ENCODE measurements around the gene CTNNA3. TPM values are rescaled to one million over a fixed set of nuclear protein-coding genes. Genes with fewer than 3 reads are reported as not detected.
"Not testable (repeated sequence)": the region's sequence is repeated elsewhere in the genome, so short reads cannot be mapped to it uniquely, and the experiment has no call there.

CTNNA3 gene
- total RNA-seq, 4 donors from 2014 or later, result 1.2 to 7.1 (median 1.3) TPM

DNA sequence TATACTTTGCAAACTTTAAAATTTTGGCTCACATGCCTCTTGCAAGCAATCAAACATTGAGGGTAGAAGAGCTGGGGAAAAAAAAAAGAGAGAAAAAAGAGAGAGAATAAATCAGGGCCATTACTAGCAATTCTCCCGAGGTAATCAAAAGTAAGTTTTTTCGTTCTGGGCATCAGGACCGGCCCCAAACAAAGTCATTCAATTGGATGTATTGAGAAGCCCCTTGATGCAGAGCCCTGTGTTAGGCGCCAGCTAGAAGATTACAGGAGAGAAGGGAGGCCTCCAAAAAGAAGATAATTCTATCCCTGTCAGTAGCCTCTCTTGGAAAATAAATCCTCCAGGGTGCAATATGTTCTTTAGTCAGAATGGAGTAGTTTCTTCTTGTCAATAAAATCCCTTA is 2.2 kb upstream of the CTNNA3 start:
- TF ChIP-seq, protein P1, sequence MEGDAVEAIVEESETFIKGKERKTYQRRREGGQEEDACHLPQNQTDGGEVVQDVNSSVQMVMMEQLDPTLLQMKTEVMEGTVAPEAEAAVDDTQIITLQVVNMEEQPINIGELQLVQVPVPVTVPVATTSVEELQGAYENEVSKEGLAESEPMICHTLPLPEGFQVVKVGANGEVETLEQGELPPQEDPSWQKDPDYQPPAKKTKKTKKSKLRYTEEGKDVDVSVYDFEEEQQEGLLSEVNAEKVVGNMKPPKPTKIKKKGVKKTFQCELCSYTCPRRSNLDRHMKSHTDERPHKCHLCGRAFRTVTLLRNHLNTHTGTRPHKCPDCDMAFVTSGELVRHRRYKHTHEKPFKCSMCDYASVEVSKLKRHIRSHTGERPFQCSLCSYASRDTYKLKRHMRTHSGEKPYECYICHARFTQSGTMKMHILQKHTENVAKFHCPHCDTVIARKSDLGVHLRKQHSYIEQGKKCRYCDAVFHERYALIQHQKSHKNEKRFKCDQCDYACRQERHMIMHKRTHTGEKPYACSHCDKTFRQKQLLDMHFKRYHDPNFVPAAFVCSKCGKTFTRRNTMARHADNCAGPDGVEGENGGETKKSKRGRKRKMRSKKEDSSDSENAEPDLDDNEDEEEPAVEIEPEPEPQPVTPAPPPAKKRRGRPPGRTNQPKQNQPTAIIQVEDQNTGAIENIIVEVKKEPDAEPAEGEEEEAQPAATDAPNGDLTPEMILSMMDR (IDR thresholded peaks at IDR 0.05), result no peak
- no peak for ATAC-seq (ENCODE audit: low FRiP score)

DNA sequence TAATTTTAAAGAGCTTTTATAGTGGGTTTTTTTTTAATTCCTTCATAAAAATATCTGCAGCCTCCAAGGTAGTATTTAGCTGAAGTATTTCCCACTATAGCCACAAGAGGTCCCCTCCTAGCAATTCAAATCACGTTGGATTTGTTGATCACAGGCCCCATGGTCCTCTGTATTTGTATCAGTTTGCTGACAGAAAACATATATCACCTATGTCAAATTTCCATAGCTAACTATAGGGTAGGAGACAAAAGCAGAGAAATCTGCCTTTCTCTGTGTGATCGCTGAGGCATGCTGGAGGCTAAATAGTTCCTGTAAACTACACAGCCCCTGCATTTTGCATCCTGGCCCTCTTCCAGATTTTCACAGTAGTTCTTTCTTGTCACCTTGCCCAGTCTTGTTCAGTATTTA is 1.7 kb upstream of the CTNNA3 start:
- peak; percentile 64 for ATAC-seq (ENCODE audit: low FRiP score)
- DNase-seq (ENCODE audit: low spot score), result no peak
- TF ChIP-seq, protein P1 (IDR thresholded peaks at IDR 0.05), result no peak

More for the DNA sequence above, 2.2 kb upstream of the CTNNA3 start:
- DNase-seq (ENCODE audit: low spot score), result no peak

- TF ChIP-seq, protein P1 (IDR thresholded peaks at IDR 0.05), result no peak
- ATAC-seq (ENCODE audit: low FRiP score) (no peak), DNase-seq (ENCODE audit: low spot score) (no peak)
Measured at GRCh38 chr10:67696679-67697078, 684 bp upstream of the CTNNA3 start.

- TF ChIP-seq, protein P1 (IDR thresholded peaks at IDR 0.05), result no peak
- ATAC-seq (ENCODE audit: low FRiP score) (no peak), DNase-seq (ENCODE audit: low spot score) (no peak)
Measured at GRCh38 chr10:67695555-67695954, 440 bp downstream of the CTNNA3 start.

DNA sequence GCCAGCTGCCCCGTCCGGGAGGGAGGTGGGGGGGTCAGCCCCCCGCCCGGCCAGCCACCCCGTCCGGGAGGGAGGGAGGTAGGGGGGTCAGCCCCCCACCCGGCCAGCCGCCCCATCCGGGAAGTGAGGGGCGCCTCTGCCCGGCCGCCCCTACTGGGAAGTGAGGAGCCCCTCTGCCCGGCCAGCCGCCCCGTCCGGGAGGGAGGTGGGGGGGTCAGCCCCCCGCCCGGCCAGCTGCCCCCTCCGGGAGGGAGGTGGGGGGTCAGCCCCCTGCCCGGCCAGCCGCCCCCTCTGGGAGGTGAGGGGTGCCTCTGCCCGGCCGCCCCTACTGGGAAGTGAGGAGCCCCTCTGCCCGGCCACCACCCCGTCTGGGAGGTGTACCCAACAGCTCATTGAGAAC is 4.1 kb downstream of the CTNNA3 start:
- DNase-seq (ENCODE audit: low spot score); ATAC-seq (ENCODE audit: low FRiP score): not testable (repeated sequence)

GRCh38 chr10:67690540-67690939 is 5.5 kb downstream of the CTNNA3 start:
- not testable (repeated sequence) for DNase-seq (ENCODE audit: low spot score); ATAC-seq (ENCODE audit: low FRiP score)

DNA sequence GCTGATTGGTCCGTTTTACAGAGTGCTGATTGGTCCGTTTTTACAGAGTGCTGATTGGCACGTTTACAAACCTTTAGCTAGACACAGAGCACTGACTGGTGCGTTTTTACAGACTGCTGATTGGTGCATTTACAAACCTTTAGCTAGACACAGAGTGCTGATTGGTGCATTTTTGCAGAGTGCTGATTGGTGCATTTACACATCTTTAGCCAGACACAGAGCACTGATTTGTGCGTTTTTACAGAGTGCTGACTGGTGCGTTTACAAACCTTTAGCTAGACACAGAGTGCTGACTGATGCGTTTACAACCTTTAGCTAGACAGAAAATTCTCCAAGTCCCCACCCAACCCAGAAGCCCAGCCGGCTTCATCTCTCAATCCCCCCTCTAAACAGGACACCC is 11.9 kb downstream of the CTNNA3 start:
- not testable (repeated sequence) for ATAC-seq (ENCODE audit: low FRiP score); DNase-seq (ENCODE audit: low spot score)

DNA sequence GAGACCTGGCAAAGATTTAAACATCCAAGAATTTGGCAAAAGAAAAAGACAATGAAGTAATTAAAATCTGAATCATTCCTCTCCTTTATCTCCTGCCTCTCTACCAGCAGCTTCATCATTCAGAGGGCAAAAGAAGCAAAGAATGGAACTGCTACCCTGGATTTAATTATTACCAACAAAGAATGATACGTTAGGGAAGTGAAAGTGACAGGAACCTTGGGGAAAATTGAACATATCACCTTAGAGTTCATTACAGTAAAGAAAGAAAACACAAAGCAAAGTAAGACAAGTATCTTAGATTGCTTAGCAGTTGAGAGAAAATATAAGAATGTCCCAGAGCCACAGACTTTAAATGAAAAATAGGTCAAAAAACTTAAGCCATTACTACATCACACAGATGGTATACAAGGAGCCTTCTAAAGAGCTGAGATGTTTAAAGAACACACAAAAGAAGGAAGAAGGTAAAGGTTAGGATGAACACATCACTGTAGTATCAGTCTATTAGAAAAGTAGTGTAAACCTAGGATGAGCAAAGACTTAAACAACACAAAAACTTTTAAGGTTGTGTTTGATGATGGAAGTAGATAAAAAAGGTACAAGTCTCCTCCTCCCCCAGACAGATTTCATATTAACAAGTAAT is 17.5 kb downstream of the CTNNA3 start:
- TF ChIP-seq, protein P1 (IDR thresholded peaks at IDR 0.05), result no peak
- ATAC-seq (ENCODE audit: low FRiP score) (no peak), DNase-seq (ENCODE audit: low spot score) (no peak)

Measured in omental fat pad (tissue), 4 donors.